ENCODE measurements around the gene PSME2.
A peak's percentile ranks its signal among the peaks of the same experiment; 100 is the strongest.

Gene PSME2

GRCh38 chr14:24132976-24133375, 13.4 kb downstream of the PSME2 start:
- DNase-seq, result no peak

GRCh38 chr14:24132061-24132685, 14.2 kb downstream of the PSME2 start:
- DNase-seq, result no peak

DNA sequence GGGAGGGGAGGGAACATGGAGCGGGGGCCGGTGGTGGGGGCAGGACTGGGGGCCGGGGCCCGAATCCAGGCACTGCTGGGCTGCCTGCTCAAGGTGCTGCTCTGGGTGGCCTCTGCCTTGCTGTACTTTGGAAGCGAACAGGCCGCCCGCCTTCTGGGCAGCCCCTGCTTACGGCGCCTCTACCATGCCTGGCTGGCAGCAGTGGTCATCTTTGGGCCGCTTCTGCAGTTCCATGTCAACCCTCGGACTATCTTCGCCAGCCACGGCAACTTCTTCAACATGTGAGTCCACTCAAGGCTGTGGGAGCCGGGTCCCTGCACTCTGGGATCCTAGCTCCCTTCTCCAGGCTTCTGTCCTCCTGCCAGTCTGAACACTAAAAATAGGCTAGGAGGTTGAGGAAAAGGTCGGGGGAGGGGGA, 14.9 kb downstream of the PSME2 start:
- DNase-seq, result no peak

DNA sequence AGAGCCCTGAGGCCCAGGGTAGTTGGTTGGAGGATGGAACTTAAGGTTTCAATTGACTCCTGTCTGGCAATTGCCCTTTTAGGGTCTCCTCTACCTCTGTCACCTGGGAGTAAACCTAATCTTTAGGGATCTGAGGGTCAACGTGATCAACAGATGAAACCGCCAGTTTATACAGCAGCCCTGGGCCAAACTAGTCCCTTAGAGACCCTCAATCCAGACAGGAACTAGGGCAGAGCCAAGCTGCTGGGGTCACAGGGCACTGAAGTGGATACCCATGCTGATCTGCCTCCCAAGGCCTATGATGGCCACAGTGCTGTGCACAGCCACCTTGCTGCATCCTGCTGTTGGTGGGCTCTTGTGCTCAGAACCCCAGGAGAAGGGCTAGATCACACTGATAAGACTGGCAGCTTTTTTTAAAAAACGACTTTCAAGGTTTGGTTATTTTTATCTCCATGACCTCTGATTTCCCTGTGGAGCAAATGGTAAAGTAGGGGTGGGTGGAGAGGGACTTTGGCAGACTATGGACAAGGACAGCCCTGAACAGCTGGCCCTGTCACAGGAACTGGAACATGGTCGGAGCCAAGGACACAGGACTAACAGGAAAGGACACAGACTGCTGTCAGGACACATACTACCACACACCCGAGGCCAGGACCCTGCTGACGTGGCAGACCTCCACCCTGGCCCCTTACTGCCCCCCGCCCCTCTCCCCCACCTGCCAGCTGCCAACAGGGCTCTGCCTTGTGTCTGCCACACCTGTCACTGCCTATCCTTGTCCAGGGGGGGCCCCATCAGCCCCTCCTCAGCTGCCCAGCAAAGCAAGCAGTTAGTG, 15.5 kb downstream of the PSME2 start:
- no peak for DNase-seq

DNA sequence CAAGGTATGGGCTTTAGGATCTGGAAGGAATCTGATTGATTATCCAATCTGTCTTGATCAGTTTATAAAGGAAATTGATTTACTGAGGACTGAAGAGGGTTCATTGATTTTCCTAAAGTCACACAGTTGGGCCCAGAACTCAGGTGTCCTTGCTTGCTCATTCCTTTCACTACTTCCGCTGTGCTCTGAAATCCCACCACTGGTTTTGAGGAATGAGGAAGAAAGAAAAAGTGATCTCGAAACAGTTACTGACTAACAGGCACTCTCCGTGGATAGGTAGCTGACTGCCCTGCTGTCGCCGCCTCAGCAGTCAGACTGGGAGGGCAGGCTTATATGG, 16.1 kb downstream of the PSME2 start, which contains the start of gene FITM1:
TSS of gene FITM1 (plus strand) at position 280 of the 337 bp plus-strand sequence. CDS start 905 bp downstream, outside the sequence.
- no peak for DNase-seq

- DNase-seq, result no peak
These were observed 16.9 kb downstream of the PSME2 start for GRCh38 chr14:24129410-24129998.

GRCh38 chr14:24127673-24128072, 18.7 kb downstream of the PSME2 start:
- no peak for DNase-seq

GRCh38 chr14:24126939-24127338, 19.5 kb downstream of the PSME2 start:
- no peak for DNase-seq

DNA sequence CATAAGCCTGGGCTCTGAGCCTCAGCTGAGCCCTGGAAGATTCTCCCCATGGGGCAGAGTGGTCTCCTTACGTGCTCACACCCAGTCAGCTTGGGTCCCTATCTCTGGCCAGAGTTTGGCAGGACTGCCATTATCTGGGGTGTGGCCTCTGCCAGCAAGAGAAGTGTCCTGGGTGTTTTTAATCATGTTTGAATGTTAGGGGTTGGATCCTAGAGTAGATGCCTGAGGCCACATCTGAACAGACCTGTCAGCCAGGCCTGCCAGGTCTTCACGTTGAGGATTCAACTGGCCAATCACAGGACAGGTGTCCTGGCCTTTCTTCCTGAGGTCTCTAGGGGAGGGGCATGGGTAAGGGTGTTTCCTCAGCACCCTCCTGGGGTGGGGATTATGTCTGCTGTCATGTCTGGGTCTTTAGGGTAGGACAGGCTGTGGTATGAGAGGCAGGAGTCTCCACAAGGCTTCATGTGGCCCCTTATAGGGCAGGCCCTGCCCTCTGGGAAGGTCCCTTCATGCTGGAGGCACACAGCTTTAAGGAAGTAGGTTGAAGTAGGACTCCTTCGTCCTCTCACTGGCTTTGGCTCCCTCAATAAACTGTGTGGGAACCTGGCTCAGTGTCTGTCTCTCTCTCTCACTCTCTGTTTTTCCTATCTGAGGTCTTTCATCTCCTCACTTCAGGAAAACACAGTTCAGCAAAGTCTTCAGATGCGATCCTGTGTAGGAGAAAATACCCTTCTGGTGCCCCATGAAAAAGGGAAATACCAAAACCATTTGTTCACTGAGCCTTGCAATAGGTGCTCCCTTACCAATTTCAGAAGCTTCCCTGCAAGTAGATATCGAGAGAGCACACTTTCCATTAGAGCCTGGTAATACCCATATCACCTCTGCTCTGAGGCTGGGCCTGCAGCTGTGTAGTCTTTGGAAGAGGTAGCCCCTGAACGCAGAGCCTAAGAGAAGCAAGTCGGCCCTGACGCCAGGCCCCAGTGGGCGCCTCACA, 22.7 kb downstream of the PSME2 start:
- no peak for DNase-seq

- DNase-seq, result no peak
These were observed 23.5 kb downstream of the PSME2 start for GRCh38 chr14:24122898-24123297.

- no peak for DNase-seq
These were observed 24.0 kb downstream of the PSME2 start for GRCh38 chr14:24122416-24122815.

GRCh38 chr14:24121210-24121609, 25.2 kb downstream of the PSME2 start:
- DNase-seq, result no peak

DNA sequence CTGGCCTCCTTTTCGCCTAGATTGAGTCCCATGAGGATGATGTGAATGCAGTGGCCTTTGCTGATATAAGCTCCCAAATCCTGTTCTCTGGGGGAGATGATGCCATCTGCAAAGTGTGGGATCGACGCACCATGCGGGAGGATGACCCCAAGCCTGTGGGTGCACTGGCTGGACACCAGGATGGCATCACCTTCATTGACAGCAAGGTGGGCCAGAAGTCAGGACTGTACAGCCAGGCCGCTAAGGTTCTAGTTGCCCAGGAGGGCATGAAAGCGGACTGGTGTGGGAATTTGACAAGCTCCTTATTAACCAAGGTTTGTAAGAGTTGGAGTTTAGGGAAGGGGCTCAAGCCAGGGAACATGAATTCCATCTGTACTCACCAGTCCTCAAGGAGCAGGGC, 26.7 kb downstream of the PSME2 start:
- DNase-seq, result no peak

GRCh38 chr14:24117179-24117578, 29.2 kb downstream of the PSME2 start:
- no peak for DNase-seq

DNA sequence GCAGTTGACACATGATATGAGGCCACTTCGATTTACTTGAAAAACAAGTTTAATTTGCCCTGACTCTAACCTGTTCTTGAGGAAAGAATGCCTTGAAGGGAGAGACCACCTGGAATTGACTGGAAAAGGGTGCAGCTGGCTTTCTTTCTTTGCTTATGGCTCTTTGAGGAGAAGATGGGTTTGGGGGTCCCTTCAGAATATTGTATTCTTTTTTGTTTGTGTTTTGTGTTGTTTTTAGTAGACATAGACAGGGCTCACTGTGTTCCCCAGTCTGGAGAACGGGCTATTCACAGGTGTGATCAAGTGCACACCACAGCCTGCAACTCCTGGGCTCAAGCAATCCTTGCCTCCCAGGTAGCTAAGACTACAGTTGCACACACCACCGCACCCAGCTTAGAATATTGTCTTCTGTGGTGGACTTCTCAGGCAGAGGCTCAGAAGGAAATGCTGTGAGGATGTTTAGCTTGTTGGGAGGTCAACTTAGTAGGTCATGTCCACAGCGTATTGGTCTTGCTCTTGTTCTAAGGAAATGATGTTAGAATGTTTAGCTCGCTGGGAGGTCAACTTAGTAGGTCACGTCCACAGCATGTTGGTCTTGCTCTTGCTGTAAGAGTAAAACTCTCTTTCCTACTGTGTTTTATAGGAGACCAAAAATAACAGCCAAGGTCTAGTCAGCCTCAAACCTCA, 30.1 kb downstream of the PSME2 start:
- no peak for DNase-seq

GRCh38 chr14:24115422-24116127, 30.8 kb downstream of the PSME2 start:
- no peak for DNase-seq

GRCh38 chr14:24114532-24115421, 31.6 kb downstream of the PSME2 start, which contains the start of the genes DCAF11 and NRL:
TSS of gene DCAF11 (plus strand) at chr14:24114777. CDS start at chr14:24115595, 818 bp downstream.
TSS of gene NRL (minus strand) at chr14:24114949. CDS start at chr14:24082848, 32,101 bp downstream.
- peak; percentile 98 for DNase-seq

GRCh38 chr14:24113801-24114531, 32.4 kb downstream of the PSME2 start:
- peak; percentile 74 for DNase-seq

DNA sequence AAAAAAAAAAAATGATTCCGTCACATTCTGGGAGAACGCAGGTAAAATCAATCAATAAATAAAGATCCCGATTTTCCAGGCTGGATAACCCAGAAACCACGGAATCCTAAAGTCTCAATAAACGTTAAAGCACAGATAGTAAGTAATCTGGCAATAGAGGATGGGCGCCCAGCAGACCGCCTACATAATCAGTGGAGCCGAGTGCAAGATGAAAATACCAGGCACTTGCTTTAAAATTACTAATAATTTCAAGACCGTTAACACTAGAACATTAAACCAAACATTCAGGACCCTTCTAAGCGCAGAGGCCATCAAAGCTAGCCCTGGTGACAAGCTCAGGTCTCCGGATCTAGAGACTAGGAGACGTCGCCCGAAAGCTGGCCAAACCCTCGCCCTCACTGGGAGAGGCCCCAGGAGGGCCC, 33.0 kb downstream of the PSME2 start:
- DNase-seq, result no peak
